ENCODE measurements around the gene RFX8.

Gene RFX8

DNA sequence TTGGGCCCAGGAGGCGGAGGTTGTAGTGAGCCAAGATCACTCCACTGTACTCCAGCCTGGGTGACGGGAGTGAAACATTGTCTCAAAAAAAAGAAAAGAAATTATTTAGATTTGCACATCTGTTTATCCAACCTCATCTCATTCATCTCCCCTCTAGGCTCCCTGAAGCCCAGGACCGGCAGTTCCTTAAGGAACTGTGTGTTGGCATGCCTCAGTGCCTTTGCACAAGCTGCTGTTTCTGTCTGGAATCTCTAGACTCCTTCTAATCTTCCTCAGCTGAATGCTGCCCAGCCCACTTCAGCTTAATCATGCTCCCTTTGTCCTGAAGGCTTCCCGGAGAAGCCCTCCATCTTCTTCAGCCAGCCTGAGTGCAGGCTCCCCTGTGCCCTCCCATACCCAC is 10.9 kb upstream of the RFX8 start:
- no peaks in the 10 kb centered on the region for H4K20me1 ChIP-seq (ENCODE audit: insufficient read depth, low read length)
- H3K9me3 ChIP-seq (ENCODE audit: insufficient read depth, low read length) = no peaks in the 10 kb centered on the region
- H3K4me2 ChIP-seq (ENCODE audit: low read length) = no peak overlapping the region
- no peaks in the 10 kb centered on the region for H3K79me2 ChIP-seq (ENCODE audit: low read length)
- TF ChIP-seq, protein P1, sequence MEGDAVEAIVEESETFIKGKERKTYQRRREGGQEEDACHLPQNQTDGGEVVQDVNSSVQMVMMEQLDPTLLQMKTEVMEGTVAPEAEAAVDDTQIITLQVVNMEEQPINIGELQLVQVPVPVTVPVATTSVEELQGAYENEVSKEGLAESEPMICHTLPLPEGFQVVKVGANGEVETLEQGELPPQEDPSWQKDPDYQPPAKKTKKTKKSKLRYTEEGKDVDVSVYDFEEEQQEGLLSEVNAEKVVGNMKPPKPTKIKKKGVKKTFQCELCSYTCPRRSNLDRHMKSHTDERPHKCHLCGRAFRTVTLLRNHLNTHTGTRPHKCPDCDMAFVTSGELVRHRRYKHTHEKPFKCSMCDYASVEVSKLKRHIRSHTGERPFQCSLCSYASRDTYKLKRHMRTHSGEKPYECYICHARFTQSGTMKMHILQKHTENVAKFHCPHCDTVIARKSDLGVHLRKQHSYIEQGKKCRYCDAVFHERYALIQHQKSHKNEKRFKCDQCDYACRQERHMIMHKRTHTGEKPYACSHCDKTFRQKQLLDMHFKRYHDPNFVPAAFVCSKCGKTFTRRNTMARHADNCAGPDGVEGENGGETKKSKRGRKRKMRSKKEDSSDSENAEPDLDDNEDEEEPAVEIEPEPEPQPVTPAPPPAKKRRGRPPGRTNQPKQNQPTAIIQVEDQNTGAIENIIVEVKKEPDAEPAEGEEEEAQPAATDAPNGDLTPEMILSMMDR (IDR thresholded peaks at IDR 0.05; ENCODE audit: low read depth, low read length) = no peak
- TF ChIP-seq EZH2phosphoT487 (IDR thresholded peaks at IDR 0.05; ENCODE audit: low read depth) = no peak
- no peaks in the 10 kb centered on the region for H3K36me3 ChIP-seq (replicated peaks; ENCODE audit: low read depth, low read length)
- no peak overlapping the region for H3K27ac ChIP-seq (ENCODE audit: low read length)
- no peak overlapping the region for H3K9ac ChIP-seq (ENCODE audit: low read length)
- H3K4me1 ChIP-seq (ENCODE audit: low read length) = 0 out of 2 replicates have a peak, but pooled peaks cover 3% of the 10 kb centered on the region
- H3K27me3 ChIP-seq (ENCODE audit: low read depth, low read length) = no peaks in the 10 kb centered on the region
- H3K4me3 ChIP-seq (ENCODE audit: low read length) = no peak overlapping the region
- H2AFZ ChIP-seq (ENCODE audit: low read depth, low read length) = no peak overlapping the region

DNA sequence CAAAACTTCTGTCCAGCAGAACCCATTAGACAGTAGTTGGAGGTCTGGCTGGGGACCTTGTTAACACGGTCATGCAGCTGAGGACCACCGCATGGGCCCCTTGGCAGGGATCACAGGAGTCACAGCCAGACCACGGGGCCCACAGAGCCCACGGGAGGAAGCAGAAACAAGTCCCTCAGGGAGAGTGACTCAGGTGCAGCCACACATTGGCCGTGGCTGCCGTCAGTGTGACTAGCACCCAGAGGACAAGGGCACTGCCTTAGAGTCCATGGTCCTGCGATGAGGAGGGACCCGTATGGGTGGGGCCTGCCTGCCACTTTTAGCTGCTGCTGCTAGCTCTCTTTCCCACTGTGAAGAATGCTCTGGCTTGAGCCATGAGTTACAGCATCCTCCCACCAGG is 5.9 kb upstream of the RFX8 start:
- H3K9me3 ChIP-seq (ENCODE audit: insufficient read depth, low read length) = no peaks in the 10 kb centered on the region
- no peak overlapping the region for H3K27ac ChIP-seq (ENCODE audit: low read length)
- no peaks in the 10 kb centered on the region for H3K79me2 ChIP-seq (ENCODE audit: low read length)
- no peak overlapping the region for H3K4me3 ChIP-seq (ENCODE audit: low read length)
- H3K4me1 ChIP-seq (ENCODE audit: low read length) = peaks cover 16% of the 10 kb centered on the region
- no peaks in the 10 kb centered on the region for H3K27me3 ChIP-seq (ENCODE audit: low read depth, low read length)
- no peak overlapping the region for H3K4me2 ChIP-seq (ENCODE audit: low read length)
- H2AFZ ChIP-seq (ENCODE audit: low read depth, low read length) = no peak overlapping the region
- no peaks in the 10 kb centered on the region for H4K20me1 ChIP-seq (ENCODE audit: insufficient read depth, low read length)
- TF ChIP-seq, protein P1 (IDR thresholded peaks at IDR 0.05; ENCODE audit: low read depth, low read length) = no peak
- TF ChIP-seq EZH2phosphoT487 (IDR thresholded peaks at IDR 0.05; ENCODE audit: low read depth) = no peak
- H3K9ac ChIP-seq (ENCODE audit: low read length) = no peak overlapping the region
- H3K36me3 ChIP-seq (replicated peaks; ENCODE audit: low read depth, low read length) = no peaks in the 10 kb centered on the region

DNA sequence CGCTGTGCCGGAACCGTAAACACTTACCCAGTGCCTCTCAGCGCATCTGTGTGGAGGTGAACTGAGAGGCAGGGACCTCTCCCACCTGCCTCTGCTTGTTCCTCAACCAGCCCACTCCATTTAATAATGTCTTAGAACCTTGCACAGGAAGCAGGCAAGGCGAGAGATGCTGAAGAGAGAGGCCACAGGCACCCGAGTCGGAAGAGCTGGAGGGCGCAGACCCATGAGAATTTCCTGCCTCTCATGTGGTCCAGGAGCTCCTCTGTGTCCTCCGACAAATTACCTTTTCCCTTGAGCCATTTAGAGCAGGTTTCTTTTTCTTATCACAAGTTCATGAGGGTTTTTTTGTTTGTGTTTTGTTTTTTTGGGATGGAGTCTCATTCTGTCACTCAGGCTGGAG is 4.9 kb upstream of the RFX8 start:
- H3K36me3 ChIP-seq (replicated peaks; ENCODE audit: low read depth, low read length) = no peaks in the 10 kb centered on the region
- H3K79me2 ChIP-seq (ENCODE audit: low read length) = no peaks in the 10 kb centered on the region
- peaks cover 16% of the 10 kb centered on the region for H3K4me1 ChIP-seq (ENCODE audit: low read length)
- TF ChIP-seq EZH2phosphoT487 (IDR thresholded peaks at IDR 0.05; ENCODE audit: low read depth) = no peak
- TF ChIP-seq, protein P1 (IDR thresholded peaks at IDR 0.05; ENCODE audit: low read depth, low read length) = no peak
- H2AFZ ChIP-seq (ENCODE audit: low read depth, low read length) = no peak overlapping the region
- no peak overlapping the region for H3K9ac ChIP-seq (ENCODE audit: low read length)
- peak overlapping the region; percentile 12; the same call in 1 of the 2 replicates for H3K4me3 ChIP-seq (ENCODE audit: low read length)
- H4K20me1 ChIP-seq (ENCODE audit: insufficient read depth, low read length) = no peaks in the 10 kb centered on the region
- no peaks in the 10 kb centered on the region for H3K9me3 ChIP-seq (ENCODE audit: insufficient read depth, low read length)
- H3K27ac ChIP-seq (ENCODE audit: low read length) = no peak overlapping the region
- H3K4me2 ChIP-seq (ENCODE audit: low read length) = peak overlapping the region; percentile 23
- H3K27me3 ChIP-seq (ENCODE audit: low read depth, low read length) = peaks cover 5% of the 10 kb centered on the region; the same call in 1 of the 2 replicates

DNA sequence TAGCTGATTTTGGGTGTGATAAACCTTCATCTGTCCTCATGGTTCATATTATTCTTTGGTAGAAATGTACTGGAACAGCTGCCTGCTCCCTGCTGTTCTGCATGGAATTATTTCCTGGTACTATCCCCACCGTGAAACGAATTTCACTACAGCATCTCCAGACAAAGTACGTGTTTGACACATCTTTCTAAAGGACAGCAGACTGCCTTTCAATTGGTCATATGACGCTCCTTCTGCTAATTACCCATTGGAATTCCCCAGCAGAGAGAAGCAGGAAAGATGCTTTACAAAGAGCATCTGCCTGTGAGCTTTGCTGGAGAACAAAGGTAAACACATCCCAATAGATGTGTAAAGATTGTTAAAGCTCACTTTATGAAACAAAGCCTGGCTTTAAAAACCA is 4.4 kb upstream of the RFX8 start:
- H3K4me3 ChIP-seq (ENCODE audit: low read length) = peak overlapping the region; percentile 12; the same call in 1 of the 2 replicates
- no peak overlapping the region for H2AFZ ChIP-seq (ENCODE audit: low read depth, low read length)
- H3K36me3 ChIP-seq (replicated peaks; ENCODE audit: low read depth, low read length) = no peaks in the 10 kb centered on the region
- TF ChIP-seq, protein P1 (IDR thresholded peaks at IDR 0.05; ENCODE audit: low read depth, low read length) = no peak
- no peak for TF ChIP-seq EZH2phosphoT487 (IDR thresholded peaks at IDR 0.05; ENCODE audit: low read depth)
- H3K27ac ChIP-seq (ENCODE audit: low read length) = no peak overlapping the region
- H3K27me3 ChIP-seq (ENCODE audit: low read depth, low read length) = peaks cover 7% of the 10 kb centered on the region; the same call in 1 of the 2 replicates
- no peaks in the 10 kb centered on the region for H3K79me2 ChIP-seq (ENCODE audit: low read length)
- peaks cover 16% of the 10 kb centered on the region for H3K4me1 ChIP-seq (ENCODE audit: low read length)
- no peaks in the 10 kb centered on the region for H3K9me3 ChIP-seq (ENCODE audit: insufficient read depth, low read length)
- H3K4me2 ChIP-seq (ENCODE audit: low read length) = peak overlapping the region; percentile 23
- H3K9ac ChIP-seq (ENCODE audit: low read length) = no peak overlapping the region
- H4K20me1 ChIP-seq (ENCODE audit: insufficient read depth, low read length) = no peaks in the 10 kb centered on the region
